VCaP (cell line): Measurements from ENCODE around the gene STK10.
A peak's percentile ranks its signal among the peaks of the same experiment; 100 is the strongest.

ENCODE experiments used
- H3K27ac ChIP-seq: fragments of 450-650 bp; 2 replicates; pipeline ENCODE4 v1.5.1; 2017
- TF ChIP-seq, protein P1 (sequence below): fragments of 450-650 bp; conservative IDR thresholded peaks from 2 replicates; pipeline ENCODE4 v1.5.1; 2017; ENCODE audit warnings: mild to moderate bottlenecking, moderate library complexity

Gene STK10

DNA sequence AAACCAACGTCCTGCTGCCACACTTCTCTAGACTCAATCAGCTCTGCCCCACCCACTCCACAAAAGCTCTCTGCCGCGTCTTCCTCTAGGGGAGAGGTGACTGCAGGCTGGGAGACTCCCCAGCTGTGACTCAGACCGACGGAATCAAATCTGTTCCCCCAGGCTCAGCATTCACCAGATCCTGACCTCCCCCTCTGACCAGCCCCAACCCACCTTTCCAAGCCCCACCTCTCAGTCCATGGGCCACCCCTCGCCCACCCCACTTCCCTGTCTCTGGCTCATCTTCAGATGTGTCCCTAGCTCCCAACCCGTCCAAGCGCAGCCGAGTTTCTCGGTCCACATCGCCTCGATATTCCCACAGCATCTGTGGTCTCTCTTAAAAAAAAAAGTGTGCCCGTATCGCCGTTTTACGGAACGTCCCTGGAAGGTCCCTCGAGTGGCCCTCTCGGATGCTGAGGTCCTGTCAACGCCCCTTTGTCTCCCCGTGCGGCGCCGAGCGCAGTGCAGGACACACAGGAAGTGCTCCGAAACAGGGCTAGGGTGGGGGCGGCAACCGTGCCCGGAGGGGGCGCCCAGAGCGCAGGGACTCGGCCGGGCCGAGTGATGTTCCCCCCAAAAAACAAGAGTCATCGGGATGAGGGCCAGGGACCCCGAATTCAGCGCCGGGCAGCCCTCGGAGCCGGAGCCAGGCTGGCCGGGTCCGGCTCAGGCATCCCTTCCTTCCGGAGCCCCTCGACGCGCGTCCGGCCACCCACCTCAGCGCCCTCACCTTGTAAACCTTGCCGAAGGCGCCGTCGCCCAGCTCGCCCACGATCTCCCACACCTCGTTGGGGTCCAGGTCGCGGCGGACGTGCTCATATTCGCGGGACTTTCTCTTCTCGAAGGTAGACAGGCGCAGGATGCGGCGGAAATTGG, 649 bp downstream of the STK10 start:
- TF ChIP-seq, protein P1, sequence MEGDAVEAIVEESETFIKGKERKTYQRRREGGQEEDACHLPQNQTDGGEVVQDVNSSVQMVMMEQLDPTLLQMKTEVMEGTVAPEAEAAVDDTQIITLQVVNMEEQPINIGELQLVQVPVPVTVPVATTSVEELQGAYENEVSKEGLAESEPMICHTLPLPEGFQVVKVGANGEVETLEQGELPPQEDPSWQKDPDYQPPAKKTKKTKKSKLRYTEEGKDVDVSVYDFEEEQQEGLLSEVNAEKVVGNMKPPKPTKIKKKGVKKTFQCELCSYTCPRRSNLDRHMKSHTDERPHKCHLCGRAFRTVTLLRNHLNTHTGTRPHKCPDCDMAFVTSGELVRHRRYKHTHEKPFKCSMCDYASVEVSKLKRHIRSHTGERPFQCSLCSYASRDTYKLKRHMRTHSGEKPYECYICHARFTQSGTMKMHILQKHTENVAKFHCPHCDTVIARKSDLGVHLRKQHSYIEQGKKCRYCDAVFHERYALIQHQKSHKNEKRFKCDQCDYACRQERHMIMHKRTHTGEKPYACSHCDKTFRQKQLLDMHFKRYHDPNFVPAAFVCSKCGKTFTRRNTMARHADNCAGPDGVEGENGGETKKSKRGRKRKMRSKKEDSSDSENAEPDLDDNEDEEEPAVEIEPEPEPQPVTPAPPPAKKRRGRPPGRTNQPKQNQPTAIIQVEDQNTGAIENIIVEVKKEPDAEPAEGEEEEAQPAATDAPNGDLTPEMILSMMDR: no peak

DNA sequence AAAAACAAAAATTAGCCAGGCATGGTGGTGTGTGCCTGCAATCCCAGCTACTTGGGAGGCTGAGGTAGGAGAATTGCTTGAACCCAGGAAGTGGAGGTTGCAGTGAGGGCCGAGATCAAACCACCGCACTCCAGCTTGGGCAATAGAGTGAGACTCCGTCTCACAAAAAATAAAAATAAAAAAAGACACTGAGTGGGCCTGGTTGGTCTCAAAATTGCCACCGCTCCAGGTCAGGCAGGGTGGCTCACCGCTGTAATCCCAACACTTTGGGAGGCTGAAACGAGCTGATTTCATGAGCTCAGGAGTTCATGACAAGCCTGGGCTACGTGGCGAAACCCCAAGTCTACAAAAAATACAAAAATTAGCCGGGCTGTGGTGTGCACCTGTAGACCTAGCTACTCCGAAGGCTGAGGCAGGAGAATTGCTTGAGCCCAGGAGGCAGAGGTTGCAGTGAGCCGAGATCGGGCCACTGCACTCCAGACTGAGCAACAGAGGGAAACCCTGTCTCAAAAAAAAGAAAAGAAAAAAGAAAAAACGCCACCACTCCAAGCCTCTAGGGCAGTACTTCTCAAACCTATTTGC, 1.8 kb downstream of the STK10 start:
- TF ChIP-seq, protein P1: no peak
- no peak overlapping the region for H3K27ac ChIP-seq

More for the DNA sequence above, 649 bp downstream of the STK10 start:
- peak overlapping the region; percentile 69 for H3K27ac ChIP-seq

DNA sequence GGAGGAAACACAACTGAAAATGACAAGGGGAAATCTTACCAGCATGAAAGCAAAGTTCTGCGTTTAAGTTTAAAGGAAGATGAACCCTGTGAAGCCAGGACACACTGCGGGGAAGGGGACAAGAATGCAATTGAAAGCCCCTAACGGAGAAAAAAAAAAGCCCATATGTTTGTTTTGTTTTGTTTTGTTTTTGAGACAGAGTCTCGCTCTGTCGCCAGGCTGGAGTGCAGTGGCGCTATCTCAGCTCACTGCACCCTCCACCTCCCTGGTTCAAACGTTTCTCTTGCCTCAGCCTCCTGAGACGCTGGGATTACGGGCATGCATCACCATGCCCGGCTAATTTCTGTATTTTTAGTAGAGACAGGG, 2.9 kb downstream of the STK10 start:
- H3K27ac ChIP-seq: no peak overlapping the region
- TF ChIP-seq, protein P1: no peak

DNA sequence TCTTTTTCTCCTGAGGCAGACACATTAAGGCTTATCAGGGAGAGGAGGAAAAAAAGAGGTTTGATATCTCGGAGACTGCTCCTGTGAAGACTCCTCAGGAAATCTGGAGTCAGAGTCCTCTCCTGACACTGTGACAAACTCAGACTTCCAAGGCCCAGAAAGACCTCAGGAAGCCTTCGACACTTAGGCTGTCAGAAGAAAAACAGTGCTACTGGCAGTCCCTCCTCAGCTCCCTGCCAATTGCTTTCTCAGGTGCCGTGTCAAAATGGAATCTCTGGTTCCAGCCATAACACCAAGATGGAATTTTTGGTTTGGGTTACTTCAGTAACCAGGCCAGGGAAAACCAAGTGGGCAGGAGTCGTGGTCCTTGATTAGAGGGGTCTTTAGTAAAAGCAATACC, 4.1 kb downstream of the STK10 start:
- TF ChIP-seq, protein P1: no peak
- H3K27ac ChIP-seq: no peak overlapping the region

DNA sequence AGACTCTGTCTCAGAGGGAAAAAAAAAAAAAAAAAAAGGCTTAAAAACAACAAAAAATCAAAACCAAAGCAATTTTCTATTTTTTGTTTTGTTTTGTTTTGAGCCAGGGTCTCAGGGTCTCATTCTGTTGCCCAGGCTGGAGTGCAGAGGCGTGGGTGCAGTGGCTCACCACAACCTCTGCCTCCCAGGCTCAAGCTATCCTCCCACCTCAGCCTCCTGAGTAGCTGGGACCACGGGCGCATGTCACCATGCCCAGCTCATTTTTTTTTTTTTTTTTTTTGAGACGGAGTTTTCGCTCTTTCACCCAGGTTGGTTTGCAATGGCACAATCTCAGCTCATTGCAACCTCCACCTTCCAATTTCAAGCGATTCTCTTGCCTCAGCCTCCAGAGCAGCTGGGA, 5.7 kb downstream of the STK10 start:
- no peak overlapping the region for H3K27ac ChIP-seq
- TF ChIP-seq, protein P1: no peak

DNA sequence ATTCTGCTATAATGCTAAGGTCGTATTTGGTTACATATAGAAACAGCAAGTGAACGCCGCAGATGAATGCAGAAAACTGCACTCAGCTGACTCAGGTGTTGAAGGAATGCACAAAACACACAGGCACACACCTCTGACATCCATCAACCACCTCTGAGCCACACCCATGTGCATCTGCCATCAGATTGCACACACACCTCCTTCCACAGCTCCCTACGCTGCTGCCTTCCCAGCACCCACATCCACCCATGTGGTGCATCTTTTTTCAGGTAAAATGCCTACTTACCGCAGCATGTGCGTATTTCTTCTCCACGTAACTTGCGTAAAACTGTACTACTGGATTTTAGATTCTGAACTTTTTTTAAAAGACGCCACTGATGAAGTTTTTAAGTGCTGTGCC, 7.1 kb downstream of the STK10 start:
- TF ChIP-seq, protein P1: no peak
- no peak overlapping the region for H3K27ac ChIP-seq
